ENCODE results near the gene NAXD. TPM values are rescaled to one million over a fixed set of nuclear protein-coding genes. Genes with fewer than 3 reads are reported as not detected.
A peak's percentile ranks its signal among the peaks of the same experiment; 100 is the strongest.

Gene NAXD
- total and polyA plus RNA-seq, 2 experiments from 2014 or later, result 16.9 to 18.5 TPM

DNA sequence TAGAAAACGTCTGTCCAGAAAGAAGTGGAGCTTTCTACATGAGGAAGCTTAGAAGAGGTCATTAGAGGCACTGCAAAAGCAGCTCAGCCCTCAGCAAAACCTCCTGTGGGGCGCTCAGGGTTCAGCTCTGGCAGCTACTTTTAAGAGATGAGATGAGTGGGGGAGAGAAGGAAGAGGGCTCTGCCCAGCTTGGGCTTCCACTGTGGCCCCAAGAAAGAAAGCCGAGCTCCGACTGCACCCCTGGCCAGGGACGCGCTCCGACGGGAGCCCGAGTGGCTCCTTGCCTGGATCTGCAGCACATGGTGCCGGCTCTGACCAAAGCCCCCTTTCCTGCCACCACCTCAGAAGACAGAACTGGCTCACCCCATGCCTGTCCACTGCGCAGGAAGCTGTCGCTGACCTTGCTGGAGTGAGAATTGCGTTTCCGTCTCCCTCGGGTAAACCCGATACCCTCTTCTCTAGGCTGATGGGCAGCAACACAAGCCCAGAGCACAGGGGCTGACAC, 36.4 kb downstream of the NAXD start:
- Mint-ChIP-seq H3K9me3 (no peaks in the 10 kb centered on the region), H3K4me1 (peaks cover 19% of the 10 kb centered on the region), H3K4me3 (no peak overlapping the region), H3K27me3 (ENCODE audit: insufficient read depth, low read depth, poor library complexity) (peaks cover 8% of the 10 kb centered on the region), H3K27ac (no peak overlapping the region; the same call in 1 of the 2 replicates), H3K36me3 (ENCODE audit: low read depth) (peaks cover 12% of the 10 kb centered on the region; the same call in 2 of the 3 replicates)
- ATAC-seq (no peak), DNase-seq (ENCODE audit: low spot score) (no peak)
- Histone ChIP-seq H3K4me3 (no peak overlapping the region), H3K79me2 (replicated peaks; ENCODE audit: insufficient read depth) (no peaks in the 10 kb centered on the region), H3K27me3 (ENCODE audit: insufficient read depth) (no peaks in the 10 kb centered on the region), H2AFZ (no peak overlapping the region), H3K9me2 (ENCODE audit: insufficient read depth) (no peaks in the 10 kb centered on the region), H3K4me1 (ENCODE audit: insufficient read depth) (no peaks in the 10 kb centered on the region), H4K20me1 (replicated peaks; ENCODE audit: insufficient read depth) (peaks cover 3% of the 10 kb centered on the region; the same call in 1 of the 2 replicates), H3K27ac (ENCODE audit: low read depth) (peak overlapping the region; percentile 66; the same call in 1 of the 2 replicates), H3K4me2 (no peak overlapping the region), H3F3A (replicated peaks; ENCODE audit: low read depth) (no peaks in the 10 kb centered on the region), H3K36me3 (ENCODE audit: insufficient read depth) (no peaks in the 10 kb centered on the region; the same call in 1 of the 2 replicates)
- TF ChIP-seq POLR2AphosphoS5 (IDR thresholded peaks at IDR 0.05; ENCODE audit: low read depth) (no peak), ZNF331 (CRISPR knock-in tag; IDR thresholded peaks at IDR 0.05; ENCODE audit: low read depth) (no peak)

GRCh38 chr13:110652231-110652730, 36.9 kb downstream of the NAXD start:
- Histone ChIP-seq H3K36me3 (ENCODE audit: insufficient read depth) (no peaks in the 10 kb centered on the region; the same call in 1 of the 2 replicates), H3K27me3 (ENCODE audit: insufficient read depth) (no peaks in the 10 kb centered on the region), H3F3A (replicated peaks; ENCODE audit: low read depth) (no peaks in the 10 kb centered on the region), H2AFZ (no peak overlapping the region), H3K79me2 (replicated peaks; ENCODE audit: insufficient read depth) (no peaks in the 10 kb centered on the region), H3K27ac (ENCODE audit: low read depth) (no peak overlapping the region), H3K4me1 (ENCODE audit: insufficient read depth) (no peaks in the 10 kb centered on the region), H3K9me2 (ENCODE audit: insufficient read depth) (no peaks in the 10 kb centered on the region), H4K20me1 (replicated peaks; ENCODE audit: insufficient read depth) (peaks cover 3% of the 10 kb centered on the region; the same call in 1 of the 2 replicates), H3K4me3 (no peak overlapping the region), H3K4me2 (no peak overlapping the region)
- H3K4me1 Mint-ChIP-seq, result peaks cover 19% of the 10 kb centered on the region
- peak overlapping the region; percentile 15; the same call in 1 of the 2 replicates for H3K27ac Mint-ChIP-seq
- H3K4me3 Mint-ChIP-seq, result no peak overlapping the region
- no peak for DNase-seq (ENCODE audit: low spot score)
- peaks cover 8% of the 10 kb centered on the region for H3K27me3 Mint-ChIP-seq (ENCODE audit: insufficient read depth, low read depth, poor library complexity)
- peak; percentile 13; the same call in 2 of the 3 replicates for ATAC-seq
- TF ChIP-seq CREB1 (CRISPR knock-in tag; IDR thresholded peaks at IDR 0.05; ENCODE audit: low read depth) (no peak), STAT1 (IDR thresholded peaks at IDR 0.05; ENCODE audit: unreplicated experiment) (no peak), ZNF114 (CRISPR knock-in tag; IDR thresholded peaks at IDR 0.05) (no peak)
- TF ChIP-seq, protein P1, sequence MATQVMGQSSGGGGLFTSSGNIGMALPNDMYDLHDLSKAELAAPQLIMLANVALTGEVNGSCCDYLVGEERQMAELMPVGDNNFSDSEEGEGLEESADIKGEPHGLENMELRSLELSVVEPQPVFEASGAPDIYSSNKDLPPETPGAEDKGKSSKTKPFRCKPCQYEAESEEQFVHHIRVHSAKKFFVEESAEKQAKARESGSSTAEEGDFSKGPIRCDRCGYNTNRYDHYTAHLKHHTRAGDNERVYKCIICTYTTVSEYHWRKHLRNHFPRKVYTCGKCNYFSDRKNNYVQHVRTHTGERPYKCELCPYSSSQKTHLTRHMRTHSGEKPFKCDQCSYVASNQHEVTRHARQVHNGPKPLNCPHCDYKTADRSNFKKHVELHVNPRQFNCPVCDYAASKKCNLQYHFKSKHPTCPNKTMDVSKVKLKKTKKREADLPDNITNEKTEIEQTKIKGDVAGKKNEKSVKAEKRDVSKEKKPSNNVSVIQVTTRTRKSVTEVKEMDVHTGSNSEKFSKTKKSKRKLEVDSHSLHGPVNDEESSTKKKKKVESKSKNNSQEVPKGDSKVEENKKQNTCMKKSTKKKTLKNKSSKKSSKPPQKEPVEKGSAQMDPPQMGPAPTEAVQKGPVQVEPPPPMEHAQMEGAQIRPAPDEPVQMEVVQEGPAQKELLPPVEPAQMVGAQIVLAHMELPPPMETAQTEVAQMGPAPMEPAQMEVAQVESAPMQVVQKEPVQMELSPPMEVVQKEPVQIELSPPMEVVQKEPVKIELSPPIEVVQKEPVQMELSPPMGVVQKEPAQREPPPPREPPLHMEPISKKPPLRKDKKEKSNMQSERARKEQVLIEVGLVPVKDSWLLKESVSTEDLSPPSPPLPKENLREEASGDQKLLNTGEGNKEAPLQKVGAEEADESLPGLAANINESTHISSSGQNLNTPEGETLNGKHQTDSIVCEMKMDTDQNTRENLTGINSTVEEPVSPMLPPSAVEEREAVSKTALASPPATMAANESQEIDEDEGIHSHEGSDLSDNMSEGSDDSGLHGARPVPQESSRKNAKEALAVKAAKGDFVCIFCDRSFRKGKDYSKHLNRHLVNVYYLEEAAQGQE (IDR thresholded peaks at IDR 0.05; ENCODE audit: unreplicated experiment), result no peak
- TF ChIP-seq, protein P2, sequence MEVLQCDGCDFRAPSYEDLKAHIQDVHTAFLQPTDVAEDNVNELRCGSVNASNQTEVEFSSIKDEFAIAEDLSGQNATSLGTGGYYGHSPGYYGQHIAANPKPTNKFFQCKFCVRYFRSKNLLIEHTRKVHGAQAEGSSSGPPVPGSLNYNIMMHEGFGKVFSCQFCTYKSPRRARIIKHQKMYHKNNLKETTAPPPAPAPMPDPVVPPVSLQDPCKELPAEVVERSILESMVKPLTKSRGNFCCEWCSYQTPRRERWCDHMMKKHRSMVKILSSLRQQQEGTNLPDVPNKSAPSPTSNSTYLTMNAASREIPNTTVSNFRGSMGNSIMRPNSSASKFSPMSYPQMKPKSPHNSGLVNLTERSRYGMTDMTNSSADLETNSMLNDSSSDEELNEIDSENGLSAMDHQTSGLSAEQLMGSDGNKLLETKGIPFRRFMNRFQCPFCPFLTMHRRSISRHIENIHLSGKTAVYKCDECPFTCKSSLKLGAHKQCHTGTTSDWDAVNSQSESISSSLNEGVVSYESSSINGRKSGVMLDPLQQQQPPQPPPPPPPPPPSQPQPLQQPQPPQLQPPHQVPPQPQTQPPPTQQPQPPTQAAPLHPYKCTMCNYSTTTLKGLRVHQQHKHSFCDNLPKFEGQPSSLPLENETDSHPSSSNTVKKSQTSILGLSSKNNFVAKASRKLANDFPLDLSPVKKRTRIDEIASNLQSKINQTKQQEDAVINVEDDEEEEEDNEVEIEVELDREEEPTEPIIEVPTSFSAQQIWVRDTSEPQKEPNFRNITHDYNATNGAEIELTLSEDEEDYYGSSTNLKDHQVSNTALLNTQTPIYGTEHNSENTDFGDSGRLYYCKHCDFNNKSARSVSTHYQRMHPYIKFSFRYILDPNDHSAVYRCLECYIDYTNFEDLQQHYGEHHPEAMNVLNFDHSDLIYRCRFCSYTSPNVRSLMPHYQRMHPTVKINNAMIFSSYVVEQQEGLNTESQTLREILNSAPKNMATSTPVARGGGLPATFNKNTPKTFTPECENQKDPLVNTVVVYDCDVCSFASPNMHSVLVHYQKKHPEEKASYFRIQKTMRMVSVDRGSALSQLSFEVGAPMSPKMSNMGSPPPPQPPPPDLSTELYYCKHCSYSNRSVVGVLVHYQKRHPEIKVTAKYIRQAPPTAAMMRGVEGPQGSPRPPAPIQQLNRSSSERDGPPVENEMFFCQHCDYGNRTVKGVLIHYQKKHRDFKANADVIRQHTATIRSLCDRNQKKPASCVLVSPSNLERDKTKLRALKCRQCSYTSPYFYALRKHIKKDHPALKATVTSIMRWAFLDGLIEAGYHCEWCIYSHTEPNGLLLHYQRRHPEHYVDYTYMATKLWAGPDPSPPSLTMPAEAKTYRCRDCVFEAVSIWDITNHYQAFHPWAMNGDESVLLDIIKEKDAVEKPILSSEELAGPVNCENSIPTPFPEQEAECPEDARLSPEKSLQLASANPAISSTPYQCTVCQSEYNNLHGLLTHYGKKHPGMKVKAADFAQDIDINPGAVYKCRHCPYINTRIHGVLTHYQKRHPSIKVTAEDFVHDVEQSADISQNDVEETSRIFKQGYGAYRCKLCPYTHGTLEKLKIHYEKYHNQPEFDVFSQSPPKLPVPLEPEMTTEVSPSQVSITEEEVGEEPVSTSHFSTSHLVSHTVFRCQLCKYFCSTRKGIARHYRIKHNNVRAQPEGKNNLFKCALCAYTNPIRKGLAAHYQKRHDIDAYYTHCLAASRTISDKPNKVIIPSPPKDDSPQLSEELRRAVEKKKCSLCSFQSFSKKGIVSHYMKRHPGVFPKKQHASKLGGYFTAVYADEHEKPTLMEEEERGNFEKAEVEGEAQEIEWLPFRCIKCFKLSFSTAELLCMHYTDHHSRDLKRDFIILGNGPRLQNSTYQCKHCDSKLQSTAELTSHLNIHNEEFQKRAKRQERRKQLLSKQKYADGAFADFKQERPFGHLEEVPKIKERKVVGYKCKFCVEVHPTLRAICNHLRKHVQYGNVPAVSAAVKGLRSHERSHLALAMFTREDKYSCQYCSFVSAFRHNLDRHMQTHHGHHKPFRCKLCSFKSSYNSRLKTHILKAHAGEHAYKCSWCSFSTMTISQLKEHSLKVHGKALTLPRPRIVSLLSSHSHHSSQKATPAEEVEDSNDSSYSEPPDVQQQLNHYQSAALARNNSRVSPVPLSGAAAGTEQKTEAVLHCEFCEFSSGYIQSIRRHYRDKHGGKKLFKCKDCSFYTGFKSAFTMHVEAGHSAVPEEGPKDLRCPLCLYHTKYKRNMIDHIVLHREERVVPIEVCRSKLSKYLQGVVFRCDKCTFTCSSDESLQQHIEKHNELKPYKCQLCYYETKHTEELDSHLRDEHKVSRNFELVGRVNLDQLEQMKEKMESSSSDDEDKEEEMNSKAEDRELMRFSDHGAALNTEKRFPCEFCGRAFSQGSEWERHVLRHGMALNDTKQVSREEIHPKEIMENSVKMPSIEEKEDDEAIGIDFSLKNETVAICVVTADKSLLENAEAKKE (CRISPR knock-in tag; IDR thresholded peaks at IDR 0.05), result no peak
- H3K36me3 Mint-ChIP-seq (ENCODE audit: low read depth), result peaks cover 14% of the 10 kb centered on the region
- no peaks in the 10 kb centered on the region; the same call in 2 of the 3 replicates for H3K9me3 Mint-ChIP-seq

Measured in GM23338 (cell line).